Dendritic cell treated with granulocyte-macrophage colony-stimulating factor and Interleukin-4, amounts not matched to agents 40 ng/mL and 50 ng/mL, for 4 days (primary cell): ENCODE measurements around the gene LDLRAD3.

ENCODE experiments used
- H3K27ac Mint-ChIP-seq: one replicate; pipeline ENCODE4 v1.8.0; 2022; ENCODE audit warnings: mild to moderate bottlenecking, mixed read lengths
- H3K27me3 Mint-ChIP-seq: one replicate; pipeline ENCODE4 v1.8.0; 2022; ENCODE audit warnings: mild to moderate bottlenecking, mixed read lengths
- H3K36me3 Mint-ChIP-seq: one replicate; pipeline ENCODE4 v1.8.0; 2022; ENCODE audit warnings: low read depth, mixed read lengths
- H3K4me1 Mint-ChIP-seq: one replicate; pipeline ENCODE4 v1.8.0; 2022; ENCODE audit warnings: low read depth, mixed read lengths
- H3K4me3 Mint-ChIP-seq: one replicate; pipeline ENCODE4 v1.8.0; 2022; ENCODE audit warnings: mild to moderate bottlenecking, moderate library complexity, mixed read lengths
- H3K9me3 Mint-ChIP-seq: one replicate; pipeline ENCODE4 v1.8.0; 2022; ENCODE audit warnings: mixed read lengths
- intact Hi-C: fragments of 100-400 bp; cut with micrococcal nuclease; formaldehyde crosslinking; loops from one replicate; pipeline ENCODE4 v1.15.0; 2022

Gene LDLRAD3

GRCh38 chr11:35954205-35954604 is 10.3 kb downstream of the LDLRAD3 start:
- H3K36me3 Mint-ChIP-seq = no peaks in the 10 kb centered on the region
- no peak overlapping the region for H3K27ac Mint-ChIP-seq
- H3K27me3 Mint-ChIP-seq = no peaks in the 10 kb centered on the region
- H3K4me1 Mint-ChIP-seq = peaks cover 10% of the 10 kb centered on the region
- no peak overlapping the region for H3K4me3 Mint-ChIP-seq
- intact Hi-C loops = no loop called here
- H3K9me3 Mint-ChIP-seq = no peaks in the 10 kb centered on the region

GRCh38 chr11:35955636-35956035 is 11.8 kb downstream of the LDLRAD3 start:
- Mint-ChIP-seq H3K27ac (no peak overlapping the region), H3K4me3 (no peak overlapping the region), H3K9me3 (no peaks in the 10 kb centered on the region), H3K27me3 (no peaks in the 10 kb centered on the region), H3K36me3 (no peaks in the 10 kb centered on the region), H3K4me1 (peaks cover 5% of the 10 kb centered on the region)
- intact Hi-C loops = no loop called here

- H3K9me3 Mint-ChIP-seq = peaks cover 18% of the 10 kb centered on the region
- no peaks in the 10 kb centered on the region for H3K36me3 Mint-ChIP-seq
- intact Hi-C loops = no loop called here
- H3K4me3 Mint-ChIP-seq = no peak overlapping the region
- no peaks in the 10 kb centered on the region for H3K27me3 Mint-ChIP-seq
- peaks cover 23% of the 10 kb centered on the region for H3K4me1 Mint-ChIP-seq
- no peak overlapping the region for H3K27ac Mint-ChIP-seq
Measured at GRCh38 chr11:35962369-35963138, 18.7 kb downstream of the LDLRAD3 start.

DNA sequence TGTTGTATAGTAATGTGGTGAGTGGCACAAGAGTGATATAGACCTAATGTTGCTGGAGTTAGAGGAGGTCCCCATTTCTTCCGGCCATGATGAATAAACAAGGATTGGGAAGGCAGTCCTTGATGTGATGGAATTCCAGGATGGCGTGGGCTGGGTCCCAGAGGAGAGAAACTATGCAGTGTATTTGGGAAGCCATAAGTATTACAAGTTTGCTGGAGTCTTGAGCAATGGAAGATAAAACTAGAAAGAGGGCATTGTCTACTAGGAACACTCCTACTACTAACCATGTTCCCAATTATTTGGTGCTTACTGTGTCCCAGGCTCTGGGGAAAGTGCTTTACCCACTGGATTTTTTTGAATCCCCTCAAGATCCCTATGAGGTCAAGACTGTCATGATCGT is 20.0 kb downstream of the LDLRAD3 start:
- Mint-ChIP-seq H3K36me3 (no peaks in the 10 kb centered on the region), H3K9me3 (peaks cover 18% of the 10 kb centered on the region), H3K27ac (no peak overlapping the region), H3K4me1 (peaks cover 23% of the 10 kb centered on the region), H3K27me3 (no peaks in the 10 kb centered on the region), H3K4me3 (no peak overlapping the region)
- intact Hi-C loops = no loop called here

- Mint-ChIP-seq H3K4me1 (peaks cover 23% of the 10 kb centered on the region), H3K4me3 (no peak overlapping the region), H3K27ac (no peak overlapping the region), H3K9me3 (peaks cover 18% of the 10 kb centered on the region), H3K27me3 (peaks cover 1% of the 10 kb centered on the region), H3K36me3 (no peaks in the 10 kb centered on the region)
- intact Hi-C loops = no loop called here
Measured at GRCh38 chr11:35964841-35965240, 21.0 kb downstream of the LDLRAD3 start.

DNA sequence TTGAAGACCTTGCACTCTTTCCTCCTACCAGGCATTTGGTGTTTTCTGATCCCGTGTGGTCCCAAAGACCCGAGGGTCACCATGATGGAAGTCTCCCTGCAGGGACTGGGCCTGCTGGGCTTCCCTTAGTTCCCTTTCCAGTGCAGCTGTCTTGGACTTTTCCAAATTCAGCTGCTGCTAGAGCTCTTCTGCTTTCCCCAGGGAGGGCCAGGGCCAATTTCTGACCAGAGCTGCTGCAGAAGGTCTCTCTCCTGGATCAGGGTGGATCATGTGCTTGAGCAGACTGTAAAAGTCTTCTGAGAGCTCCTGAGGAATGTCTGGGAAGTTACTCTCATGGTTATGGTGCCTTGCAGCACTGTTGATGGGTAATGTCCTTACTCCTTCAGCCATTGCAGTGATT is 23.2 kb downstream of the LDLRAD3 start:
- Mint-ChIP-seq H3K4me3 (no peak overlapping the region), H3K36me3 (no peaks in the 10 kb centered on the region), H3K27me3 (peaks cover 1% of the 10 kb centered on the region), H3K27ac (no peak overlapping the region), H3K4me1 (peaks cover 28% of the 10 kb centered on the region), H3K9me3 (peaks cover 18% of the 10 kb centered on the region)
- intact Hi-C loops = no loop called here

DNA sequence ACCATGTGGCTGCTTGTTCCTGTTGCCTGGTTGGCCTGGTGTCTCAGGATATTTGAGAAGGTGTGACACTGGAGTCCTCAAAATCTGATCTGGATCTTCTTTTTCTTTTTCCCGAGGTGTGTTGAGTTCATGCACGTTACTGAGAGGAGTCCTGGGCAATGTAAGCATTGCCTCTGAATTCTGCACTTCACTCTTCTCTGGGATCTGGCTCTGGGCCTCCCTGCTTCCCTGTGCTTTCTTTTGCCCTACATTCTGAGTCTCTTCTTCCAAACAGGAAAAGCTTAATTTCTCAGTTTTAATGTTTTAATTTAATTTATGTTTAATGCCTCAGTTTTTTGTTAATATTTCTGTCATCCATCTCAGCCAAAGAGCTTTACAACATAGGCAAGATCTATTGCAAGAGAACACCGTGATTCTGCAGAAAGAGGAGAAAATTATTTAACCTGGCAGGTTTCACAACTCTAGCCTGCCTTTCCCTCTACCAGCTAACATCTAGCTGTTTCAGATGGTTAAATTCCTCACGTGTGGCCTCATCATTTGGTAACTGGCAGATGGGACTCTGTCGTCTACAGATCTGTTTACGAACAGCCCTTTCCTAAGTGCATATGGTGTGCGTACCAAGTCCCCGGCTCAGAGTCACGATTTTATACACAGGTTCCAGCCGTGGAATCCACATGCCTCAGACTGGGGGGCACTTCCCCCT is 24.7 kb downstream of the LDLRAD3 start:
- Mint-ChIP-seq H3K27me3 (peaks cover 1% of the 10 kb centered on the region), H3K27ac (no peak overlapping the region), H3K4me1 (peaks cover 14% of the 10 kb centered on the region), H3K36me3 (no peaks in the 10 kb centered on the region), H3K4me3 (no peak overlapping the region), H3K9me3 (peaks cover 7% of the 10 kb centered on the region)
- intact Hi-C loops = no loop called here

GRCh38 chr11:35969089-35970042 is 25.5 kb downstream of the LDLRAD3 start:
- Mint-ChIP-seq H3K9me3 (peaks cover 7% of the 10 kb centered on the region), H3K4me3 (no peak overlapping the region), H3K27ac (no peak overlapping the region), H3K4me1 (peaks cover 9% of the 10 kb centered on the region), H3K36me3 (no peaks in the 10 kb centered on the region), H3K27me3 (peaks cover 1% of the 10 kb centered on the region)
- intact Hi-C loops = no loop called here

DNA sequence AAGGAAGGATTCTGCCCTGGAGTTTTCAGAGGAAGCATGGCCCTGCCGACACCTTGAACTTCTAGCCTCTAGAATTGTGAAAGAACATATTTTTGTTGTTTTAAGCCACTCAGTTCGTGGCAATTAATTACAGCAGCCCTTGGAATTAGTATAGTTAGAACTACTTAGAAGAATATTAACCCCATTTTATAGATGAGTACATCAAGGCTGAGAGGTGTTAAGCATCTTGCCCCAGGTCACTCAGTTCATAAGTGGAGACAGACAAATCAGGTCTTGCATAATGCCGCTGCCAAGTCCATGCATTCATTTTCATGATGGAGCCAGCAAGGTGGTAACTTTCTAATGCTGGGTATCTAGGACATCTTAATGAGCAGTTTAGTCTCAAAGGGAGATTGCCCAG is 26.6 kb downstream of the LDLRAD3 start:
- Mint-ChIP-seq H3K27me3 (peaks cover 1% of the 10 kb centered on the region), H3K4me3 (no peak overlapping the region), H3K27ac (no peak overlapping the region), H3K9me3 (peaks cover 9% of the 10 kb centered on the region), H3K36me3 (no peaks in the 10 kb centered on the region), H3K4me1 (peaks cover 9% of the 10 kb centered on the region)
- intact Hi-C loops = no loop called here

- H3K27ac Mint-ChIP-seq = no peak overlapping the region
- H3K36me3 Mint-ChIP-seq = no peaks in the 10 kb centered on the region
- no peak overlapping the region for H3K4me3 Mint-ChIP-seq
- intact Hi-C loops = no loop called here
- peaks cover 9% of the 10 kb centered on the region for H3K4me1 Mint-ChIP-seq
- H3K27me3 Mint-ChIP-seq = peaks cover 1% of the 10 kb centered on the region
- H3K9me3 Mint-ChIP-seq = peaks cover 9% of the 10 kb centered on the region
Measured at GRCh38 chr11:35971841-35972422, 28.1 kb downstream of the LDLRAD3 start.

- Mint-ChIP-seq H3K9me3 (peaks cover 9% of the 10 kb centered on the region), H3K27me3 (no peaks in the 10 kb centered on the region), H3K4me1 (peaks cover 9% of the 10 kb centered on the region), H3K36me3 (no peaks in the 10 kb centered on the region), H3K4me3 (no peak overlapping the region), H3K27ac (no peak overlapping the region)
- intact Hi-C loops = no loop called here
Measured at GRCh38 chr11:35974882-35975589, 31.2 kb downstream of the LDLRAD3 start.

DNA sequence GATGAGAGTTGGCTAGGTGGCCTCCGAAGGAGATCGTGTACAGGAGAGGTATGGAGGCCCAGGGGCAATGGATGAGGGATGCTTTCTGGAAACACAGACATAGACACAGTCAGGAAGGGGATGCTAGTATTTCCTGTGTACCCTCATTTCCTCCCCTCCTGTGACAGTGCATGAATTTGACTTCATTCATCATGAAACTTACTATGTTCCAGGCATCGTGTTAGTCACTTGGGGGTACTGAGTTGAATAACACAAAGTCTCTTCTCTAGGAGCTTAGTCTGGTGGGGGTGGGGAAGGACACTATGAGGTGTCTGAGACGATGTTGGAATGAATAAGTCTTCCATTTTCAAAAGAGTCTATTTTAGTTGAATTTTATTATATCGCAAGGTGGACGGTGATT is 32.6 kb downstream of the LDLRAD3 start:
- Mint-ChIP-seq H3K9me3 (peaks cover 9% of the 10 kb centered on the region), H3K27ac (no peak overlapping the region), H3K36me3 (no peaks in the 10 kb centered on the region), H3K4me1 (peaks cover 16% of the 10 kb centered on the region), H3K4me3 (no peak overlapping the region), H3K27me3 (no peaks in the 10 kb centered on the region)
- intact Hi-C loops = no loop called here

DNA sequence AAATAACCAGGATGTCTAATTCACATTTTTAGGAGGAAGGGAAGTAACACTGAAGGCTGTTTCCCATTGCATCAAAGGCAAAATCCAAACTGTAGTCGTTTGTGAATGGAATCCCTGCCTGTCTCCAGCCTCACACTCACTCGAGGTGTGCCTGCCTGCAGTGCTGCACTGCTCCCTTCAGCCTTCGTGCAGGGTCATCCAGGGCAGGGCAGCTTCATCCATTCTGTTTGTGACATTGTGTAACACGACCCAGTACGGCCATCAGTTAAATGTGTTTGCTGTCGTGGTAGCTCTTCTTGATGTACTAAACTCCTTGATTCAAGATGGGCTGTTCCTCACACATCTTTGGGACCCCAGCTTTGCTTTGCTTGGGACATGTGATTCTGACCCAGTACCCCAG is 34.3 kb downstream of the LDLRAD3 start:
- intact Hi-C loops = no loop called here
- Mint-ChIP-seq H3K27me3 (peaks cover 2% of the 10 kb centered on the region), H3K9me3 (peaks cover 9% of the 10 kb centered on the region), H3K27ac (no peak overlapping the region), H3K36me3 (no peaks in the 10 kb centered on the region), H3K4me3 (no peak overlapping the region), H3K4me1 (peaks cover 24% of the 10 kb centered on the region)
